GM18505 (cell line): ENCODE measurements around the gene SRSF1.
A peak's percentile ranks its signal among the peaks of the same experiment; 100 is the strongest.

ENCODE experiments used
- ATAC-seq: cut with Tn5 transposase; IDR thresholded peaks from one replicate; pipeline ENCODE4 v1.9.1; 2021; ENCODE audit not compliant: unreplicated experiment
- POLR2A ChIP-seq: IDR thresholded peaks from 4 replicates; pipeline ENCODE4 v1.6.1; 2011; ENCODE audit warnings: borderline replicate concordance; ENCODE audit not compliant: insufficient read depth, insufficient read length; ENCODE audit errors: extremely low read depth

SRSF1 gene

GRCh38 chr17:57957886-57958285, 49.2 kb downstream of the SRSF1 start:
- no peak for TF ChIP-seq POLR2A
- no peak for ATAC-seq

- ATAC-seq: no peak
These were observed 49.8 kb downstream of the SRSF1 start for GRCh38 chr17:57957120-57957850.

GRCh38 chr17:57956291-57957119, 50.5 kb downstream of the SRSF1 start:
- ATAC-seq: peak; percentile 42
- no peak for TF ChIP-seq POLR2A

More at GRCh38 chr17:57957120-57957850, 49.8 kb downstream of the SRSF1 start:
- no peak for TF ChIP-seq POLR2A

- TF ChIP-seq POLR2A: no peak
- ATAC-seq: peak; percentile 46
These were observed 51.7 kb downstream of the SRSF1 start, which contains the start of gene CUEDC1 for GRCh38 chr17:57955183-57955931. CUEDC1 (minus strand) TSS chr17:57955412; CDS start chr17:57885564, 69,848 bp downstream.

- no peak for TF ChIP-seq POLR2A
- ATAC-seq: peak; percentile 36
These were observed 52.5 kb downstream of the SRSF1 start for GRCh38 chr17:57954397-57955182.

- ATAC-seq: no peak
- no peak for TF ChIP-seq POLR2A
These were observed 53.2 kb downstream of the SRSF1 start for GRCh38 chr17:57953705-57954396.
